MCF 10A (cell line): ENCODE measurements around the gene EIPR1. TPM values are rescaled to one million over a fixed set of nuclear protein-coding genes. Genes with fewer than 3 reads are reported as not detected.
"Not testable (repeated sequence)": the region's sequence is repeated elsewhere in the genome, so short reads cannot be mapped to it uniquely, and the experiment has no call there.

Source experiments
- BruUV-seq: library from RNA; stranded (reverse); fragments of 400-500 nt; replicated peaks from 2 replicates; lab custom pipeline; 2021; lab: Mats Ljungman, UMichigan
- CTCF ChIA-PET: fragments of 300-600 bp; sonication (Branson Sonifier 250); formaldehyde crosslinking; extraction: SDS; loops from one replicate; lab custom pipeline; 2021; ENCODE audit warnings: antibody characterized with exemption, inconsistent platforms; lab: Yijun Ruan, JAX
- POLR2A ChIA-PET: fragments of 300-600, 350-650 bp; sonication (Branson Sonifier 250); formaldehyde crosslinking; extraction: SDS; loops from one replicate; lab custom pipeline; 2020; ENCODE audit warnings: antibody characterized with exemption, inconsistent platforms; lab: Yijun Ruan, JAX
- DNase-seq: peaks from one replicate; pipeline ENCODE4 v3.0.0-alpha.2; 2018; ENCODE audit not compliant: unreplicated experiment
- H3K27ac Mint-ChIP-seq: one replicate; pipeline ENCODE4 v1.8.0; 2022; ENCODE audit warnings: mild to moderate bottlenecking, low read depth, mixed read lengths; ENCODE audit not compliant: unreplicated experiment
- H3K27me3 Mint-ChIP-seq: one replicate; pipeline ENCODE4 v1.8.0; 2022; ENCODE audit warnings: mixed read lengths; ENCODE audit not compliant: insufficient read depth, unreplicated experiment
- H3K36me3 Mint-ChIP-seq: one replicate; pipeline ENCODE4 v1.8.0; 2022; ENCODE audit warnings: mild to moderate bottlenecking, moderate library complexity, mixed read lengths; ENCODE audit not compliant: insufficient read depth, unreplicated experiment
- H3K4me1 Mint-ChIP-seq: one replicate; pipeline ENCODE4 v1.8.0; 2022; ENCODE audit warnings: mixed read lengths; ENCODE audit not compliant: insufficient read depth, unreplicated experiment
- H3K4me3 Mint-ChIP-seq: one replicate; pipeline ENCODE4 v1.8.0; 2022; ENCODE audit warnings: mild to moderate bottlenecking, moderate library complexity, mixed read lengths; ENCODE audit not compliant: unreplicated experiment
- H3K9me3 Mint-ChIP-seq: one replicate; pipeline ENCODE4 v1.8.0; 2022; ENCODE audit warnings: mixed read lengths; ENCODE audit not compliant: unreplicated experiment
- CTCF ChIP-seq: fragments of 200-600 bp; IDR thresholded peaks from one replicate; pipeline ENCODE4 v1.8.0; 2022; ENCODE audit warnings: antibody characterized with exemption, mild to moderate bottlenecking; ENCODE audit not compliant: unreplicated experiment
- intact Hi-C: fragments of 100-400 bp; cut with micrococcal nuclease; formaldehyde crosslinking; loops from 2 replicates; pipeline ENCODE4 v1.14.1; 2022
- total RNA-seq: library from RNA; stranded (reverse); gene quantifications from 2 replicates; pipeline ENCODE4 v1.2.3, GENCODE V29; 2022

The EIPR1 gene
- total RNA-seq, 1 experiment from 2014 or later = 49.0 TPM

GRCh38 chr2:3368261-3368722 is 9.3 kb downstream of the EIPR1 start:
- H3K9me3 Mint-ChIP-seq = no peaks in the 10 kb centered on the region
- H3K36me3 Mint-ChIP-seq = peaks cover 2% of the 10 kb centered on the region
- DNase-seq = no peak
- H3K4me3 Mint-ChIP-seq = no peak overlapping the region
- no peak for TF ChIP-seq CTCF
- no TSS peak for BruUV-seq
- ChIA-PET CTCF (no interaction called here), POLR2A (no interaction called here)
- H3K27ac Mint-ChIP-seq = no peak overlapping the region
- no peaks in the 10 kb centered on the region for H3K27me3 Mint-ChIP-seq
- H3K4me1 Mint-ChIP-seq = no peaks in the 10 kb centered on the region
- intact Hi-C loops = no loop called here

GRCh38 chr2:3365219-3365618 is 12.4 kb downstream of the EIPR1 start:
- H3K4me1 Mint-ChIP-seq = no peaks in the 10 kb centered on the region
- no peaks in the 10 kb centered on the region for H3K27me3 Mint-ChIP-seq
- intact Hi-C loops = no loop called here
- peaks cover 11% of the 10 kb centered on the region for H3K36me3 Mint-ChIP-seq
- TF ChIP-seq CTCF = no peak
- no TSS peak for BruUV-seq
- H3K27ac Mint-ChIP-seq = no peak overlapping the region
- no peak for DNase-seq
- no peak overlapping the region for H3K4me3 Mint-ChIP-seq
- no peaks in the 10 kb centered on the region for H3K9me3 Mint-ChIP-seq
- POLR2A ChIA-PET = interaction anchor here (0.8 kb wide), 1 partner anchor 13 kb away, joined by 5 read pairs; the partner anchor contains the start of gene EIPR1
- CTCF ChIA-PET = interaction anchor here (0.6 kb wide), 1 partner anchor 73 kb away, joined by 4 read pairs; no protein-coding TSS in a partner anchor

GRCh38 chr2:3361518-3362389 is 15.9 kb downstream of the EIPR1 start:
- BruUV-seq = no TSS peak
- no peak overlapping the region for H3K4me3 Mint-ChIP-seq
- H3K27ac Mint-ChIP-seq = peak overlapping the region; percentile 16
- no peaks in the 10 kb centered on the region for H3K27me3 Mint-ChIP-seq
- TF ChIP-seq CTCF = no peak
- no peaks in the 10 kb centered on the region for H3K9me3 Mint-ChIP-seq
- DNase-seq = no peak
- intact Hi-C loops = no loop called here
- no peaks in the 10 kb centered on the region for H3K4me1 Mint-ChIP-seq
- ChIA-PET CTCF (interaction anchor here (0.6 kb wide), 1 partner anchor 1317 kb away, joined by 3 read pairs; no protein-coding TSS in a partner anchor), POLR2A (interaction anchor here (0.7 kb wide), 1 partner anchor 12 kb away, joined by 4 read pairs; no protein-coding TSS in a partner anchor)
- peaks cover 14% of the 10 kb centered on the region for H3K36me3 Mint-ChIP-seq

- intact Hi-C loops = no loop called here
- Mint-ChIP-seq H3K4me1 (no peaks in the 10 kb centered on the region), H3K27ac (no peak overlapping the region), H3K9me3 (no peaks in the 10 kb centered on the region), H3K27me3 (no peaks in the 10 kb centered on the region), H3K36me3 (peaks cover 10% of the 10 kb centered on the region), H3K4me3 (no peak overlapping the region)
- ChIA-PET POLR2A (interaction anchor here (0.7 to 1.0 kb wide), 3 partner anchors 113 to 1626 kb away, joined by 3 to 4 read pairs (median 3); no protein-coding TSS in a partner anchor), CTCF (no interaction called here)
- TF ChIP-seq CTCF = no peak
- DNase-seq = no peak
- BruUV-seq = no TSS peak
Measured at GRCh38 chr2:3357926-3358325, 19.7 kb downstream of the EIPR1 start.

- H3K27me3 Mint-ChIP-seq, H3K4me3 Mint-ChIP-seq, H3K27ac Mint-ChIP-seq, CTCF ChIA-PET, BruUV-seq, intact Hi-C loops, H3K9me3 Mint-ChIP-seq, H3K4me1 Mint-ChIP-seq, DNase-seq: not testable (repeated sequence)
- H3K36me3 Mint-ChIP-seq = peaks cover 10% of the 10 kb centered on the region
- POLR2A ChIA-PET = interaction anchor here (0.7 to 1.0 kb wide), 2 partner anchors 117 to 1626 kb away, joined by 3 to 4 read pairs; no protein-coding TSS in a partner anchor
Measured at GRCh38 chr2:3357446-3357845, 20.2 kb downstream of the EIPR1 start.
